GDM1 (cell line): ENCODE data around the gene KCND3.

ENCODE experiments used
- DNase-seq: peaks from one replicate; lab custom pipeline; 2025; lab: John Stamatoyannopoulos, UW

Gene KCND3

GRCh38 chr1:111727056-111727455 lies 262.4 kb downstream of the KCND3 start:
- DNase-seq = no peak

- no peak for DNase-seq
Observed at GRCh38 chr1:111725192-111725591, 264.3 kb downstream of the KCND3 start.

GRCh38 chr1:111723871-111724270 lies 265.6 kb downstream of the KCND3 start:
- no peak for DNase-seq

- no peak for DNase-seq
Observed at GRCh38 chr1:111723091-111723806, 266.2 kb downstream of the KCND3 start.

GRCh38 chr1:111720977-111721786 lies 268.3 kb downstream of the KCND3 start:
- no peak for DNase-seq
